ENCODE measurements around the gene RIPOR3.
A peak's percentile ranks its signal among the peaks of the same experiment; 100 is the strongest.
"Not testable (repeated sequence)": the region's sequence is repeated elsewhere in the genome, so short reads cannot be mapped to it uniquely, and the experiment has no call there.

RIPOR3 gene

DNA sequence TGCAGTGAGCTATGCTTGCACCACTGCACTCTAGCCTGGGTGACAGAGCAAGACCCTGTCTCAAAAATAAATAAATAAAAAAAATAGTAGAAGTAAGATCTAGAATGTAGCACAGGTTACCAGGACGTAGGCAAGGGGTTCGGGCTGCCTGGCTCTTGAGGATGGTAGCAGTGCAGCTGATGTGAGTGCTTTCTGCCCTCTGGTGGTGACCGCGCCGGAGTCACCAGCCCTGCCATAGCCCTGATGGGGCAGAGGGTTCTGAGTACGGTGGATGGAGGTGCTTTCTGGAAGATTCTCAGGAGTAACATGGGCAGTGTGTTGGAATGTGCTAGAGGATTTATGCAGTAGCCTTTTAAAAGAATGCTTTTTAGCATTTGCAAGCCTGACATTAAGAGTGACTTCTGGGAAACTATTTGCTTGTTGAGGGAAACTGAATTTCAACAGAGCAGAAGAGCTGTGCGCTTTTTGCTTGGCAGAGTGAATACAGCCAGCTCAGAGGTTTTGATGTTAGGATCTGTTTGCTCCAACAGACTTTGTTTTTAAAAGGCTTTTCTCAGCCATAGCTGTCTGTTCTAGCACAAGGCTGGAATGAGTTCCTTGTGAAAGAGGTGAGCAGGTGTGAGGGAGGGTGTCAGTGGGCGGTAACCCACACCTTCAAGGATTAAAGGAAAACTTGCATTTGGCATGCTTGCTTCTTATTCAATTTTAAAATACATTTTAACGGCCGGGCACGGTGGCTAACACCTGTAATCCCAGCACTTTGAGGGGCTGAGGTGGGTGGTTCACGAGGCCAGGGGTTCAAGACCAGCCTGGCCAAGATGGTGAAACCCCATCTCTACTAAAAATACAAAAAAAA, 115.2 kb downstream of the RIPOR3 start:
- DNase-seq: peak; percentile 59 to 90 (median 74)
- intact Hi-C loops (cut with DNase I): loop anchor here (5.0 to 10.0 kb wide), 3 partner anchors 64 to 389 kb away; partner anchors contain the start of gene PTPN1

DNA sequence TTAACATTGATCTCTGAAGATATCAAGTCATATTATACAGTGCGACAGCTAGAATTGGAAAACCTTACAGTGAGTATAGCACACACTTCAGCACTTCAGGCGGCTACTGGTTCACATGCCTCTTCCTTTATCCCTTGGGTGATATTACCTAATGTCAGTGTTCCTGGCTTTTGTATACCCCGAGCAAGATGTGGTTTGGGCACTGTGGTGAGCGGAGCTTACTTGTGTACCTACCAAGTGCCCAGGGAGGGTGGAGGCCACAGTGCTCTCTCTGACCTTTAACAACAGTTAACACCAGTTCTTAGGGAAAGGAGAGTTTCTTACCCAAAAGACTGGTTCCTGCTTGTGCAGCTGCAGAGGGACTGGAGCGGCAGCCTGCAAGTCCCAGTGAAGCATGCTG, 116.8 kb downstream of the RIPOR3 start:
- intact Hi-C loops (cut with DNase I): loop anchor here (10.0 kb wide), 1 partner anchor 100 kb away; no protein-coding TSS in a partner anchor
- peak in 2 of 42 donors; percentile 5 to 11 for DNase-seq

- intact Hi-C loops (cut with DNase I): loop anchor here (10.0 kb wide), 1 partner anchor 99 kb away; no protein-coding TSS in a partner anchor
- DNase-seq: peak in 2 of 42 donors; percentile 28 to 33
Measured at GRCh38 chr20:50574108-50574507, 117.2 kb downstream of the RIPOR3 start.

DNA sequence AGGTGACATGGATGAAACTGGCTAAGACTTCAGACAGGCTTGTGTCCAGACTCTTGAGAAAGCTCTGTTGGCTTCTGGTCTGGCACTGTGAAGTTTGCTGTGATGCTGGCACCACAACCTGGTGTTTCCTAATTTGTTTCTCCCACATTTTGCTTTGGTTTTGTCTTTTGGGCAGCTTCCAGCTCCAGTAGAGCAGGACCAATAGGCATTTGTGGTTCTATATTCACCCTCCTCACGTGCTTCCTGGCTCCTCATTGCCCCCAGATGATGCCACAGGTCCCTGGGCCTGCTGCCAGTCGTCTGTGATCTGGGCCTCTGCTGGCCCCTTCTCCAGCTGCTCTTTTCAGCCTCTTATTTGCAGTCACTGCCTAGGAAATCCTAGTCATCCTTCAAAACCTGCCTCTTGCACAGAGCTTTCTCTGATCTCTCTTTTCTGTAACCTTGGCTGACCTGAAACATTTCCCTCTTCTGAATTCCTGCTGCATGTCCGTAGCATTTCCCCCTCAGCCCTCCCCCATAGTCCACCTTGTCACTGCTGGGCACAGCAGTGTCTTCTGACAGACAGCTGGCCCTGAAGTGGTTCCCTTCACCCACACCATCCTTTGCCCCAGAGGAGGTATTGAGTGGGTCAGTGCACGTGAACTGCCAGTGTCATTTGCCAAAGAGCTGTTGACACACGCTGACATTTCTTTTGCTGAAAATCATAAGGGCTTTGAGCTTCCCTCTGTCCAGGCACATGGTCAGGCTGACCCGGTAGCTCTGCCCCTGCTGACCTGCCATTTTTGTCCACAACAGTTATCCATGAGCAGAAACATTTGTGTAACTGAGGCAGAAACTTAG, 118.2 kb downstream of the RIPOR3 start:
- intact Hi-C loops (cut with DNase I): loop anchor here (10.0 kb wide), 1 partner anchor 98 kb away; no protein-coding TSS in a partner anchor
- DNase-seq: peak in 22 of 42 donors; percentile 35 to 82 (median 56)

DNA sequence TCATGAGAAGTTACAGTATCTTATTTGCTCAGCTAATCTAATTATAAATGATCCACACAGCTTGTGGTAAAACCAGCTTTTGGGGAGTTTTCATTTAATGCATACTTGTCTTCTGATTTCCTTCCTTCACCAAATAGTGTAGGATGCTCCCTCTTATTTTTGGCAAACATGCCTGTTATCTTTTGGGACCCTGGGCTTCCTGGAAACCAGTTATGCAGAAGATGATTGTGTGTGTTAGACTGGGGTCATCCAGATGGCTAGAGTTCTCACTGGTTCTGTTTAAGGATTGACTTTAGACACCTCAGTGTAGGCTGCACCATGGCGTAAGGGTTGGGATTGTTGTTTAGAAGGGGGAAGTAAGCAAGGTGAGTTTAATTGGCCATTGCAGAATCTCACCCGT, 119.9 kb downstream of the RIPOR3 start:
- DNase-seq: peak in 1 of 42 donors; percentile 15
- intact Hi-C loops (cut with DNase I): loop anchor here (10.0 kb wide), 1 partner anchor 97 kb away; no protein-coding TSS in a partner anchor

DNA sequence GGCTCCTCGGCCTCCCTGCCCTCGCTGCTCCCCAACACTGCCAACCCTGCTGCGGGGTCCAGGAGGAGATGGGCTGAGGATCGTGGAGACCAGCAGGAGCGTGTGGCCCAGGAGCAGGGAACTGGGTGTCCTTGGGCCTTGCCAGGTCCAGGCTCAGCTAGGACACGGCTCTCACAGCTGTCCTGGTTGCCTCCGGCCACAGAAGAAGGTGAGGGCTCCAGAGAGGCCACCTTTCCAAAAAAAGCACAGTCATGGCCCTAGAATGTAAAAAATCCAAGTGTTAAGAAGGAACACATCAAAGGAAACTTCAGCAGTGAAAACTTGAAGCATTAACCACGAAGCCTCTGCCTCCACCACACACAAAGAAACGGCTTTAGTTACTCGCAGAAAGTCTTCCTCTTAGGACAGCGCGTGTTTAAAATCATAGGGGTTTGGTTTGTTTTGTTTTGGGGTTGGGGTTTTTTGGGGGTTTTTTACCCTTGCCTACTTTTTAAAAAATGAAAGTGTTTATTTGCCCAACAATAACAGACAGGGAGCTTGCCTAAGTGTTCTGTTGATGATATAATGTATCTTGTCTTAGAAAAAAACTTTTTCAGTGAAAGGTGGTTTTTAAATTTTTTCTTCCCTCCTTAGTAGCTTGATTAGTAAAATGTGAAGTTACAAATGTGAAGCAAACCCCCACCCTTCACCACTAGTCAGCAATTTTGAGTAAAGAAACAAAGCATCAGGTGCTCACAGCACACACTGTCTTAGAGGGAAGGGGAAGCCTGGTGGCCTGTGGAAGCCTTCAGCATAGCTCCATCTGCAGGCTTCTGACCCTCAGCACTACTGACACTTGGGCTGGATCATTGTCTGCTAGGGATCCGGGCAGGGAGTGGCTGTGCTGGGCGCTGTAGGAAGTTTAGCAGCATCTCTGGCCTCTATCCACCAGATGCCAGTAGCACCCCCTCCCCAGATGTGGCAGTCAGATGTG, 121.2 kb downstream of the RIPOR3 start:
- DNase-seq: peak in 1 of 42 donors; percentile 44

DNA sequence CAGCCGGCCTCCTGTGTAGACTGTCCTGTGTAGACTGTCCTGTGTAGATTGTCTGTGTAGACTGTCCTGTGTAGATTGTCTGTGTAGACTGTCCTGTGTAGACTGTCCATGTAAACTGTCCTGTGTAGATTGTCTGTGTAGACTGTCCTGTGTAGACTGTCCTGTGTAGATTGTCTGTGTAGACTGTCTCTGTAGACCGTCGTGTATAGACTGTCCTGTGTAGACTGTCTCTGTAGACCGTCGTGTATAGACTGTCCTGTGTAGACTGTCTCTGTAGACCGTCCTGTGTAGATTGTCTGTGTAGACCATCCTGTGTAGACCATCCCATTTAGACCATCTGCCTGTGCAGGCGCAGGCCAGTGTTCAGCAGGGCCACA, 121.9 kb downstream of the RIPOR3 start:
- DNase-seq; intact Hi-C loops (cut with DNase I): not testable (repeated sequence)

More for the DNA sequence above, 121.2 kb downstream of the RIPOR3 start:
- intact Hi-C loops (cut with DNase I): loop anchor here (10.0 kb wide), 1 partner anchor 95 kb away; no protein-coding TSS in a partner anchor

- intact Hi-C loops (cut with DNase I): no loop called here
- DNase-seq: peak in 38 of 42 donors; percentile 32 to 90 (median 69)
Measured at GRCh38 chr20:50568549-50568942, 122.8 kb downstream of the RIPOR3 start.

GRCh38 chr20:50567860-50568548, 123.3 kb downstream of the RIPOR3 start:
- DNase-seq: peak in 1 of 42 donors; percentile 34
- intact Hi-C loops (cut with DNase I): no loop called here

GRCh38 chr20:50565871-50566270, 125.5 kb downstream of the RIPOR3 start:
- intact Hi-C loops (cut with DNase I): no loop called here
- DNase-seq: peak in 1 of 42 donors; percentile 23

DNA sequence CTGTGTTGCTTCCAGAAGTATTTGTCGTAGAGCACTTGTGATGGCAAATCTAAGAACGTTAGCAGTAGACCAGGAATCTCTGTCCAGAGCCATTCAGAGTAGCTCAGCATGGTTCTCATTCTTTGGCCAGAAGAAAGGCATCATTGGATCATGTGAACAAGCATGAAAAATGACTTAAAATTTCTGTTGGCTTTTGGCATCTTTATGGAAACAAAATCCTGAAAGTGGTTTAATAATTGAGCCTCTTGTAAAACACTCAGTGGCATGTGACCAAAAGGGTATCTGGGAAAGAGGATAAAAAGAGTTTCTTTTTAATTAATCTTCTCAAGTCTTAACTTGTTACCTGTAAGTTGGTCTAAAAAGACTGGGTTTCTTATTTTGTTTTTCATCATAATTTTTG, 126.0 kb downstream of the RIPOR3 start:
- intact Hi-C loops (cut with DNase I): no loop called here
- DNase-seq: no peak

DNA sequence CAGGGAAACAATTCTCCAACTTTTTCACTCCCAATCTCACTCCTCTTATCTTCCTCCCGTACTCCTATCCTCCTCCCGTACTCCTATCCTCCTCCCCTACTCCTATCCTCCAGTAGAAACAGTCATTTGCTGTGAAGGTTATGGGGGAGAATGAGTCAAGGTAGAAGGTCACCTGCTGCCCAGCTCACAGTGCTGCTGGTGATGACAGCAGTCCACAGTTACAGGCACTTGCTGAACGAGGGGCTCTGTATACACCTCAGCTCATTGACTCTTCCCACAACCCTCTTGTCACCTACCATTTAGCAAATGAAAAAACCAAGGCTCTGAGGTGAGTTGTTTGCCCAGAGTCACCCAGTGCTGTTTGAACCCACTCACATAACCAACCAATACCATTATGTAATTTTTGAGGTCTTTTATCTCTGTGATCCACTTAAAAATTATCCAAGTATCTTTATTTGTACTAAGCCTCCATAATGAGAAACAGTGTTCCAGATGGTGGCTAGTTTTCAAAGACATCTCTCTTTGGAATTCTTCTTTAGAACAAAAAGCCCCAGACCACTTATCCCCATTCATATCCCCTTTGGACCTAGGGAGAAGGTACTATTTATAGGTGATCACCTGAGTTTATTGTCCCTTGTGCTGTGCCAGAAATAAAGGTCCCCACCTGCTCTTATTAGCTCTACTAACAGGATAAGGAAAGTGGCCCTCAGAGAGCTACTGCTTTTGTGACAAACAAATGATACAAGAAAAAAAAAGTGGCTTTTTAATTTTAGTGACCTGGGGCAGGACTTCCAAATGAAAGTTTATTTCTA, 128.0 kb downstream of the RIPOR3 start:
- intact Hi-C loops (cut with DNase I): no loop called here
- DNase-seq: peak in 1 of 42 donors; percentile 25

DNA sequence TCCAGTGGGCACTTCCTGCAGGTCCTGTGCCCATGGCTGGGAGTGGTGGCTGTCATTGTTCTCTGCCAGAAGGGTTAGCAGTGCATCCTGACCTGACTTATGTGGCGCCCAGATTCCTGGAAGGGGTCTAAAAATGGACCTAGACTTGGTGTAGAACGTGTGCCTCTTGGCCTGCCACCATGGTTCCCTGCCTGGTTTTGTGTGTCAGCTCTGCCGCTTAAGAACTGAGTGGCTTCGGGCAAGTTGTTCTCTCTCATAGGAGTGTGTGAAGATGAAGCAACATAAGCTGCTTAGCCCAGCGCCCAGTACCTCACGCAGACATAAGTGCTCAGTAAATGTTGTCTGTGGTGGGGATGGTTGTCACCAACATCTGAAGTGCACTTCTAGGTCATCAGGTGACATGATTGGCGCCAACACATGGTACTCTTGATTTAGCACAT, 129.1 kb downstream of the RIPOR3 start:
- intact Hi-C loops (cut with DNase I): no loop called here
- DNase-seq: peak in 1 of 42 donors; percentile 34

GRCh38 chr20:50561379-50562078, 129.8 kb downstream of the RIPOR3 start:
- peak in 37 of 42 donors; percentile 36 to 89 (median 62) for DNase-seq
- intact Hi-C loops (cut with DNase I): no loop called here

DNA sequence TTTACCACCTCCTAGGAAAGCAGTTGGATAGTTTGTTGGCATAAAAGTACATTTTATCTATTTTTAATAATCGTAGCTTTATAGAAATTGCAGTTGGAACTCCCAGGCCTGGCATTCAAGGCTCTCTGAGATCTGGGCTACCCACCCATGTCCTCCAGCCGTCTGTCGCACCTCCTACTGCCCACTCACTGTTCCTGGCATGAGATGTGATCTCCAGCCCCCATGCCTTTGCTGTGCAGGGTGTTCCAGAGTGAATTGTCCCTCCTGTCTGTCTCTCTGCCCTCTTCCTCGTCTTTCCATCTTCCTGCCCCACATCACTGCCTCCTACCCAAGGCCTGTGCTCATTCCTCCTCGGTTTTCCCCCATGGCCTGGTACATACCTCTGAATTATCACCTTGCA, 130.5 kb downstream of the RIPOR3 start:
- intact Hi-C loops (cut with DNase I): no loop called here
- peak in 3 of 42 donors; percentile 28 to 48 (median 39) for DNase-seq
